HUES6 (cell line): ENCODE results near the gene KRTAP12-1.
"Not testable (repeated sequence)": the region's sequence is repeated elsewhere in the genome, so short reads cannot be mapped to it uniquely, and the experiment has no call there.

Source experiments
- H3K27ac ChIP-seq: 2 replicates; pipeline ENCODE4 v1.7.0; 2013; ENCODE audit warnings: low read depth, mild to moderate bottlenecking, low read length, inconsistent platforms
- H3K27me3 ChIP-seq: 2 replicates; pipeline ENCODE4 v1.6.1; 2013; ENCODE audit warnings: low read length; ENCODE audit not compliant: control insufficient read depth, insufficient read depth
- H3K36me3 ChIP-seq: 2 replicates; pipeline ENCODE4 v1.6.1; 2013; ENCODE audit warnings: low read length; ENCODE audit not compliant: control insufficient read depth, insufficient read depth
- H3K4me1 ChIP-seq: 2 replicates; pipeline ENCODE4 v1.6.1; 2013; ENCODE audit warnings: low read length; ENCODE audit not compliant: control insufficient read depth, insufficient read depth
- H3K4me3 ChIP-seq: 2 replicates; pipeline ENCODE4 v1.5.1; 2013; ENCODE audit warnings: low read depth, low read length
- H3K9ac ChIP-seq: one replicate; pipeline ENCODE4 v1.6.1; 2013; ENCODE audit warnings: mild to moderate bottlenecking, low read length
- H3K9me3 ChIP-seq: 2 replicates; pipeline ENCODE4 v1.6.1; 2013; ENCODE audit warnings: low read depth, low read length; ENCODE audit not compliant: control insufficient read depth, insufficient read depth

The KRTAP12-1 gene

DNA sequence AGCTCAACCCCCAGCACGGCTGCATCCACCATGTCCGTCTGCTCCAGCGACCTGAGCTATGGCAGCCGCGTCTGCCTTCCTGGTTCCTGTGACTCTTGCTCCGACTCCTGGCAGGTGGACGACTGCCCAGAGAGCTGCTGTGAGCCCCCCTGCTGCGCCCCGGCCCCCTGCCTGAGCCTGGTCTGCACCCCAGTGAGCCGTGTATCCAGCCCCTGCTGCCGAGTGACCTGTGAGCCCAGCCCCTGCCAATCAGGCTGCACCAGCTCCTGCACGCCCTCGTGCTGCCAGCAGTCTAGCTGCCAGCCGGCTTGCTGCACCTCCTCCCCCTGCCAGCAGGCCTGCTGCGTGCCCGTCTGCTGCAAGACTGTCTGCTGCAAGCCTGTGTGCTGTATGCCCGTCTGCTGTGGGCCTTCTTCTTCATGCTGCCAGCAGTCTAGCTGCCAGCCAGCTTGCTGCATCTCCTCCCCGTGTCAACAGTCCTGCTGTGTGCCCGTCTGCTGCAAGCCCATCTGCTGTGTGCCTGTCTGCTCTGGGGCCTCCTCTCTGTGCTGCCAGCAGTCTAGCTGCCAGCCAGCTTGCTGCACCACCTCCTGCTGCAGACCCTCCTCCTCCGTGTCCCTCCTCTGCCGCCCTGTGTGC is 15.3 kb upstream of the KRTAP12-1 start, which contains the start of gene KRTAP10-12:
Gene KRTAP10-12, plus strand, starts transcription at position 1 of the 639 bp plus-strand sequence. Its CDS starts 30 bp downstream, at position 31.
- not testable (repeated sequence) for H3K27ac ChIP-seq, H3K36me3 ChIP-seq, H3K27me3 ChIP-seq
- Histone ChIP-seq H3K4me1 (peaks cover 56% of the 10 kb centered on the region), H3K4me3 (peak within 1 kb of the TSS; percentile 43), H3K9me3 (peaks cover 13% of the 10 kb centered on the region; the same call in 1 of the 2 replicates), H3K9ac (peak within 1 kb of the TSS; percentile 25)

DNA sequence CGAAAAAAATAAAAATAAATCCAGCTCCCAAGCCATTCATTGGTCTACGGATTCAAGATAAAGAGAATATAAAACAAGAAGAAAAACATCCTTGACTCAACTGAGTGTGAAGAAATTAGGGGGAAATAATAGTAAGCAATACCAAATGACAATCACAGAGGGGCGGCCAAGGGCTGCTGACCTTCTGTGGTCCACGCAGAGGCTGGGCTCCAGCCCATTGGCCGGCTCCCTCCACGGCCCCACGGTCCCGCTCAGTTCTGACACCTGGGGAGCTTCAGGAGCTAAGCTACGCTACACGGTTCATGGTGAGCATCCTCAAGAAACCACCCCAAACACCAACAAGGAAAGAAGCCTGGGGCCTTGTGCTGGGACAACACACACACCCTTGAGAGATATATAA is 14.6 kb upstream of the KRTAP12-1 start:
- H3K27me3 ChIP-seq: no peaks in the 10 kb centered on the region
- peaks cover 49% of the 10 kb centered on the region for H3K4me1 ChIP-seq
- H3K4me3 ChIP-seq: peak overlapping the region; percentile 43
- no peak overlapping the region for H3K9ac ChIP-seq
- no peaks in the 10 kb centered on the region for H3K36me3 ChIP-seq
- H3K9me3 ChIP-seq: peaks cover 13% of the 10 kb centered on the region; the same call in 1 of the 2 replicates
- no peak overlapping the region for H3K27ac ChIP-seq

DNA sequence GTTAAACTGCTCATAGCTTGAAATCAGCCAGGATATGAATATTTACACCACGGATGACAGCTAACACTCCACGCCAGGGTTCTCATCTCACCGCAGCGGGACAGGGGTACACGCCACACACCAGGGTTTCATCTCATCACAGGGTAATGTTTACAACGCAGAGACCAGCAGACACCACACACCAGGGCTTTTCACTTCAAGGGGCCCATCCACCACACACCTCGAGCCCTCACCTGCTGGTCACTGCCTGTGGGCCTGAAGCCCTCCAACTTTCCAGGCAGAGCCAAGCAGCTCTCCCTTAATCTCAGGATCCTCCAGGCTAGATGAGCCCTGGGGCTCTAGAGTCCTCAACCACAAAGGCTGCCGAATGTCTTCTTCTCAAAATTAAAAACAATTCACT is 13.7 kb upstream of the KRTAP12-1 start:
- no peak overlapping the region for H3K27ac ChIP-seq
- H3K4me1 ChIP-seq: peaks cover 44% of the 10 kb centered on the region
- no peaks in the 10 kb centered on the region for H3K27me3 ChIP-seq
- no peak overlapping the region for H3K9ac ChIP-seq
- no peaks in the 10 kb centered on the region for H3K36me3 ChIP-seq
- no peak overlapping the region for H3K4me3 ChIP-seq
- H3K9me3 ChIP-seq: peaks cover 13% of the 10 kb centered on the region; the same call in 1 of the 2 replicates

DNA sequence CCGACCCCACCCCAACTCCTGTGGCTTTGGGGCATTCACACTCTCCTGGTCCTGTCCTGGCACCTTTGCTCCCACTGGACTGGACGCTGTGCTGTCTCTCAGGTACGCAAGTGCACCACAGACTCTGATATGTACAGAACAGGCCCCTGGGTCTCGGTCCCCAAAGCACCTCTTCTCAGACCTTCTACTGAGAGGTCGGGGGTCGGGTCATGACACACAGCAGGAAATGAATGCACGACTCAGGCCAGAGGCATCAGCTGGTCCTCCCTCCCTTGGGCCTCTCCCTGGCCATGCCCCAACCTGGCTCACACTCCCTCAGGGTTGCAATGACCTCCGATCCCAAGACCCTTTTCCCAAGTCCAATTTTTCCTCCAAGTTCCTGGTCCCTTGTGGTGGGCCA is 13.2 kb upstream of the KRTAP12-1 start:
- Histone ChIP-seq H3K4me1 (peaks cover 42% of the 10 kb centered on the region), H3K4me3 (no peak overlapping the region), H3K27ac (no peak overlapping the region), H3K9ac (no peak overlapping the region), H3K36me3 (no peaks in the 10 kb centered on the region), H3K9me3 (peaks cover 13% of the 10 kb centered on the region; the same call in 1 of the 2 replicates), H3K27me3 (no peaks in the 10 kb centered on the region)

DNA sequence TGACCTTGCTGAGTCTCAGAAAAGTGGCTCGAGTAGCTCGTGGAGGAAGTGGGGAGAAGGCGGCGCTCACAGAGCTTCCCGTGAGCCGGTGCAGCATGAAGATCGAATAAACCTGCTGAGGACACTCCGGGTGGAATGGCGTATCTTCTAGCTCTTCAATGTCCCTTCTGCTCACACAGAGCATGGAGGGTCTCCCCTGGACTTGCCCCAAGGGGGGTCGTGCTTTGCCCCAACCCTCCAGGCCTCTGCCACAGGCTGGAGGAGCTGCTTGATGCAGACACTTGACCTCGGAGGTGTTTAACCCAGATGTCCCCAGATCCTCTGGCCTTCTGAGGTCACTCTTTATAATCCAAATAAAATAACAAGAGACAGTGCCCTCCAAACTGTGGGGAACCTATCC is 12.8 kb upstream of the KRTAP12-1 start:
- Histone ChIP-seq H3K27ac (no peak overlapping the region), H3K9me3 (peaks cover 13% of the 10 kb centered on the region; the same call in 1 of the 2 replicates), H3K27me3 (no peaks in the 10 kb centered on the region), H3K4me3 (no peak overlapping the region), H3K9ac (no peak overlapping the region), H3K4me1 (peaks cover 38% of the 10 kb centered on the region), H3K36me3 (no peaks in the 10 kb centered on the region)

DNA sequence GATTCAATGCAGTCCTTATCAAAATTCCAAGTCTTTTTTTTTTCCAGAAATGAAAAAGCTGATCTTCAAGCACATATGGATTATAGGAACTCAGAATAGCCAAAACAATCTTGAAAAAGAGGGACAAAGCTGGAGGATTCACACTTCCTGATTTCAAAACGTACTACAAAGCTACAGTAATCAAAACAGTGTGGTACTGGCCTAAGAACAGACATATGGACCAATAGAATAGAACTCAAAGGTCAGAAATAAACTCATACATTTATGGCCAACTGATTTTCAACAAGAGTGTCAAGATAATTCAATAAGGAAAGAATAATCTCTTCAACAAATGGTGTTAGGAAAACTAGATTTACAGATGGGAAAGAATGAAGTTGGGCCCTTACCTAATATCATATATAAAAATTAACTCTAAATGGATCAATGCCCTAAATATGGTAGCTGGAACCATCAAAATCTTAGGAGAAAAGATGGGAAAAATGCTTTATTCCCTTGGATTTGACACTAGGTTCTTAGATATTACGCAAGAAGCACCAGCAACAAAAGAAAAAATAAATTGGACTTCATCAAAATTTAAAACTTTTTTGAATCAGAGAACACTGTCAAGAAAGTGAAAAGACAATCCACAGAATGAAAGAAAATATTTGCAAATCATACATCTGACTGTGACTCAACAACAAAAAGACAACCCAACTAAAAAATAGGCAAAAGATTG is 11.0 kb upstream of the KRTAP12-1 start:
- Histone ChIP-seq H3K27me3 (no peaks in the 10 kb centered on the region), H3K9me3 (peaks cover 13% of the 10 kb centered on the region; the same call in 1 of the 2 replicates), H3K27ac (no peak overlapping the region), H3K9ac (no peak overlapping the region), H3K36me3 (no peaks in the 10 kb centered on the region), H3K4me3 (no peak overlapping the region), H3K4me1 (peaks cover 25% of the 10 kb centered on the region)

DNA sequence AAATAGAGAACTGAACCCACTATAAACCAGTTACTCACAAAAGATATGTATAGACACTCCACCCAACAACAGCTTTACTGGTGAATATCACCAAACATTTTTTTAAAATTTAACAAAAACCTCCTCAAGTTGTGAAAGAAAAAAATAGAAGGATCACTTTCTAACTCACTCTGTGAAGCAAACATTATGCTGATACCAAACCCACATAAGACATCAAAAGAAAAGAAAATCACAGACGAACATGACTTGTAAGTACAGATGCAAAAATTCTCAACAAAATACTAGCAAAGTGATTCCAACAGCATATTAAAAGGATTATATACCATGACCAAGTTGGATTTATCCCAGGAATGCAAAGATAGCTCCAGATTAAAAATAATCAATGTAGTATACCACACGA is 9.7 kb upstream of the KRTAP12-1 start:
- no peaks in the 10 kb centered on the region for H3K36me3 ChIP-seq
- peaks cover 13% of the 10 kb centered on the region; the same call in 1 of the 2 replicates for H3K9me3 ChIP-seq
- no peak overlapping the region for H3K27ac ChIP-seq
- H3K4me3 ChIP-seq: no peak overlapping the region
- H3K27me3 ChIP-seq: no peaks in the 10 kb centered on the region
- no peak overlapping the region for H3K9ac ChIP-seq
- peaks cover 25% of the 10 kb centered on the region for H3K4me1 ChIP-seq

DNA sequence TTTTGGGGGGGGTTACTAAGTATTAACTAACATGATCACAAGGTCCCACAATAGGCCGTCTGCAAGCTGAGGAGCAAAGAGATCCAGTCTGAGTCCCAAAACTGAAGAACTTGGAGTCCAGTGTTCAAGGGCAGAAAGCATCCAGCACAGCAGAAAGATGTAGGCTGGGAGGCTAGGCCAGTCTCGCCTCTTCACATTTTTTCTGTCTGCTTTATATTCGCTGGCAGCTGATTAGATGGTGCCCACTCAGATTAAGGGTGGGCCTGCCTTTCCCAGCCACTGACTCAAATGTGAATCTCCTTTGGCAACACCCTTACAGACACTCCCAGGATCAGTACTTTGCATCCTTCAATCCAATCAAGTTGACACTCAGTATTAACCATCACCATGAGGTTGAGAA is 7.8 kb upstream of the KRTAP12-1 start:
- not testable (repeated sequence) for H3K36me3 ChIP-seq, H3K27me3 ChIP-seq, H3K4me3 ChIP-seq, H3K27ac ChIP-seq, H3K9ac ChIP-seq
- Histone ChIP-seq H3K9me3 (peaks cover 13% of the 10 kb centered on the region; the same call in 1 of the 2 replicates), H3K4me1 (peaks cover 14% of the 10 kb centered on the region)

DNA sequence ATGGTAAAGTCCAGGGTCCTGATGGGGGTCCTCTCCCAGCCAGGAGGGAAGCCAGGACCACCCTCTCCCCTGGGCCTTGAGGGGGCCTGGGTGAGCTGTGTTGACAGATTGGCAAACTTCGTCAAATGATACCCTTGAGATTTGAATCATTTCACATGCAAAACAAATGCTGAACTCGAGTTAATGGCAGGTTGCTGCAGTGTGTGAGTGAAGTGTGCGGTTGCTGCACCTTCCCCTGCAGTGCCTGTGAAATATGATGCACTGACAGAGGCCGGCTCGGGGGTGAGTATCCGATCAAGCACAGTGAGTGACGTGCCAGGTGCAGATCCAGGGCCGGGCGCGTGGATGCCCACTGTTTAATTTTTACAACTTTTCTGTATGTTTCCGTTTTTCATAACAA is 5.7 kb upstream of the KRTAP12-1 start:
- H3K9ac ChIP-seq: no peak overlapping the region
- peaks cover 15% of the 10 kb centered on the region for H3K4me1 ChIP-seq
- H3K9me3 ChIP-seq: peaks cover 2% of the 10 kb centered on the region; the same call in 1 of the 2 replicates

DNA sequence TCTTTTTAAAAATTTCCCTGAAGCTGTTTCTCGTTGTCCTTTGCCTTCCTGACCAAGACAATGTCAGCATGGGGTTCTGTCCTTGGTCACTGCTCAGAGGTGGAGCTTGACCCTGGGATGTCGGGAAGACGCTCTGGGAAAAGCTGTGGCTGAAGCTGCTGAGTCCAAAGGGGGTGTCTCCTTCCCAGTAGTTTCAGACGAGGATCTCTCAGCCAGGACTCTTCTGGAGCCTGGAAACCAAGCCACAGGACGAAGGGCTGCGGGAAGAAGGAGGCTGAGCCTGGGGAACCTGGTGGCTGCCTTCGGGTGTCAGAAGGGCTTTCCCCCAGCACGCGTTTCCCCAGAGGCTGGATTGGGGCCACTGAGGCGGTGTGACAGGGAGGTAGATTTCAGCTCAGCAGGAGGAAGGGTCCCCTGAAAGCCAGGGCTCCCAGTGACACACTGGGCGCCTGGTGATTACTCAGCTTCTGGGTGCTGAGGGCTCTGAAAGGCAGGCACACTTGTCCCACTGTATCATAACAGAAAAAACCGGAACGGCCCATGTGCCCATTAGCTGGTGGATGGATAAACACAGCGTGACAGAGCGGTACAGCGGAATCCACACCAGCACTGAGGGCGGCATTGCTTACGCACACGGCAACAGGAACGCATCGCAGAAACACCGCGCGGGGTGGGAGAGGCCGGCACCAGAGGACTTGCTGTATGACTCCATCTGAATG is 5.0 kb upstream of the KRTAP12-1 start:
- peaks cover 17% of the 10 kb centered on the region for H3K4me1 ChIP-seq
- H3K27me3 ChIP-seq: no peaks in the 10 kb centered on the region
- no peak overlapping the region for H3K4me3 ChIP-seq
- H3K9me3 ChIP-seq: no peaks in the 10 kb centered on the region
- H3K27ac ChIP-seq: no peak overlapping the region
- no peaks in the 10 kb centered on the region for H3K36me3 ChIP-seq
- H3K9ac ChIP-seq: no peak overlapping the region

More for the DNA sequence above, 5.7 kb upstream of the KRTAP12-1 start:
- no peaks in the 10 kb centered on the region for H3K36me3 ChIP-seq
- H3K4me3 ChIP-seq: no peak overlapping the region
- no peaks in the 10 kb centered on the region for H3K27me3 ChIP-seq
- no peak overlapping the region for H3K27ac ChIP-seq
